ENCODE measurements around the gene HCN2.
"Not testable (repeated sequence)": the region's sequence is repeated elsewhere in the genome, so short reads cannot be mapped to it uniquely, and the experiment has no call there.

Gene HCN2

DNA sequence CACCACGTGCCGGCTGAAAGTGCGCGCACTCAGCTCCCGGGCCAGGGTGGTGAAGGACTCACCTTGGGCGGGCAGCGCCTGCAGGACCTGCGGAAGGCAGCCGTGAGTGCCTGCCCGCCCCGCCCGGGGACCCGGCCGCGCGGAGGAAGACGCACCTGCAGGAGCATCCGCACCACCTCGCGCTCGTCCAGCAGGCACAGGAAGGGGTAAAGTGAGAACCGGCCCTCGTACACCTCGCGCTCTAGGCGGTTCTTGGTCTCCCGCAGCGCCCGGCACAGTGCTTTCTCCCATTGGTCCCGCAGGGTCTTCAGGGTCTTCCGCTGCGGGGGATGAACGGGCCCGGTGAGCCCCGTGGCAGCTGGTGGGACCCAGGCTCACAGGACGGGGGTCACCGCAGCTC is 33.0 kb downstream of the HCN2 start:
- no peak for DNase-seq

DNA sequence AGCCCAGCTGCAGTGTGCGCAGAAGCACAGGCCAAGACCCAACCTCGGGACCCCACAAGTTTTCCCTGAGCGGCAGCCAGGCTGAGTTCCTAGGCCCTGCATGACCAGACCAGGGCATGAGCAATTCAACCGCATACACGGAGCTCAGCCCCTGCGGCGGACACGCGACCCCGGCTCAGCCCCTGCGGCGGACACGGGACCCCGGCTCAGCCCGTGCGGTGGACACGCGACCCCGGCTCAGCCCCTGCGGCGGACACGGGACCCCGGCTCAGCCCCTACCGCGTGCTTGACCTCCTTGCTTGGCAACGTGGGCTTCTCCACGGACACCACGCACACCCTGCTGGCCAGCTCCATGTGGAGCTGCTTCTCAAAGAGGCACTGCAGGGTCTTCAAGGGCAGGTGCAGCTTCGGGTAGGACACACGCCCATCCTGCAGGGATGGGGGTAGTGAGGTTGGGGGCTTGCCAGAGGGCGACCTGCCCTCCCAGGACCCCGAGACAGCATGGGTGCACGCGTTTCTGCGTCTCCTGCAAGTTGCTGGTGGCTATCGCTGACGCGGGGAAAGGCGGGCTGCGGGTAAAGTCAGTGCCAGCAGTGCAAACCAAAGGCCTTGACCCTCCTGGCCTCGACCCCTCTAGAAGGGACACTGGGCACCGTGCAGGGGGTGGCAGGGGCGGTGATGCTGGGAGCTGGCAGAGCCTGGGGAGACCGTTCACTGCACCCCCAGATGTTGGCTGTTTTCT is 33.7 kb downstream of the HCN2 start:
- DNase-seq: no peak

DNA sequence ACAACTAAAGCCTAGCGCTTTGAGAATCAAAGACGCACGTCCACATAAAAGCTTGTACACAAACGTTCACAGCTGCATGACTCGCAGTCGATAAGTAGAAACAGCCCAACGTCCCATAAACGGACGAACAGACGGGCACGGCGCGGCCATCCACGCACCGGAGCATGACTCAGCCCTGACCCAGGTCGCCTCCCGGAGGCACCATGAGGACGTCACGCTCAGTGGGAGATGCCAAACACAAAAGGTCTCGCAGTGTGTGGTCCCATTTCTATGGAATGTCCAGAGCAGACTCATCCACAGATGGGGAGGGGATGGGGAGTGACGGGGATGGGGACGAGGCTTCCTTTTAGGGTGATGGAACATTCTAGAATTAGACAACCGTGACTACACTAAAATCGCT is 34.3 kb downstream of the HCN2 start:
- no peak for DNase-seq

DNA sequence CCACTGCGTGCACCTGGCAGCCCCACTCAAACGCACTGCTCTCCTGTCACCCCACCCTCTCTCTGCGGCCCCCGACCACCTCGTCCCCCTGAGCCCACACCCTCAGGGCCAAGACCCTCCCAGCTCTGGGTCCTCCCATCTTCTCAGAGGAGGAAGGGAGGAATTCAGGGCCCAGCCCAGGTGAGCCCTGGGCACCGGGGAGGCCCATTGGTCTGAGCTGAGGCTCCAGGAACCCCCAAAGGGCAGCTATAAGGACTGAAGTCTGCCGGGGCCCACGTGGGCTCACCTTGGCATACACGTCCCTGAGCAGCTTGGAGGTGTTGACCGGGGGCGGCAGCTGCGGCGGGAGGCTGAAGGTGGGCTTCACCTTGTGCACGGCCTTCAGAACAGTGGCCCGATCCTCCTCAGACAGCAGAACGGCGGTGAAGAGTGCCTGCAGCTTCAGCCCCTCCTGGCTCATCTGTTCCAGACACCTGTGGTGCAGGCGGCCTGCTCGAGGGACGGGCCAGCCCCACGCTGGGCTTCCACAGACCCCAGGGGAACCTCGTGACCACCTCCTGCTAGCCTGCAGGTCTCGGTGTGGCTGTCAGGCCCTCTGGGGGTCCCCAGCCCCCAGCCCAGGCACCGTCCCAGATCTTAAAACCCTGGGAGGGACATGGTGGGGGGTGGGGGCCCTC is 34.9 kb downstream of the HCN2 start:
- DNase-seq: no peak

DNA sequence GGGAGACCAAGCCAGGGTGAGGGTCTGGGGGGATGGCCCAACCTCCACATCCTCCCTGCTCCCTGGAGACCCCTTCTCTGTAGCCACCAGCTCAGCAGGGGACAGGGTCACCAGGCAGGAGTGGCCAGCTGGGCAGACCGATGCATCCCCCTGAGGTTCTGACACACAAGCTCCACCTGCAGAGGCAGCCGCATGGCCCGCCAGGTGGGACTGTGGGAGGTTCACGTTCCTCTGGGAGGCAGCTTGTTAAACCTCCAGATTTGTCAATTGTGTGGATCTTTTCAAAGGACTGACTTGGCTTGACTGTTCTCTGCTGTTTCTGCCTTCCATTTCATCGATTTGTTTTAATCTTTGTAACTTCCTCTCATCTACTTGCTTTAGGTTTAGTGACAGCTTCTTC is 35.6 kb downstream of the HCN2 start:
- no peak for DNase-seq

DNA sequence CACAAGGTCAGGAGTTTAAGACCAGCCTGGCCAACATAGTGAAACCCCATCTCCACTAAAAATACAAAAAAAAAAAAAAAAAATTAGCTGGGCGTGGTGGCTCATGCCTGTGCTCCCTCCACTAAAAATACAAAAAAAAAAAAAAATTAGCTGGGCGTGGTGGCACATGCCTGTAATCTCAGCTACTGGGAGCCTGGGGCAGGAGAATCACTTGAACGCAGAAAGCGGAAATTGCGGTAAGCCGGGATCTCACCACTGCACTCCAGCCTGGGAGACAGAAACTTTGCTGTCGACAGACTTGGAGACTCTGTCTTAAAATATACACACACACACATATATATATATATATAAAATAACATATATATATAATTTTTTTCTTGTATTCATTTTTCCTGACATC is 36.9 kb downstream of the HCN2 start:
- DNase-seq: not testable (repeated sequence)

DNA sequence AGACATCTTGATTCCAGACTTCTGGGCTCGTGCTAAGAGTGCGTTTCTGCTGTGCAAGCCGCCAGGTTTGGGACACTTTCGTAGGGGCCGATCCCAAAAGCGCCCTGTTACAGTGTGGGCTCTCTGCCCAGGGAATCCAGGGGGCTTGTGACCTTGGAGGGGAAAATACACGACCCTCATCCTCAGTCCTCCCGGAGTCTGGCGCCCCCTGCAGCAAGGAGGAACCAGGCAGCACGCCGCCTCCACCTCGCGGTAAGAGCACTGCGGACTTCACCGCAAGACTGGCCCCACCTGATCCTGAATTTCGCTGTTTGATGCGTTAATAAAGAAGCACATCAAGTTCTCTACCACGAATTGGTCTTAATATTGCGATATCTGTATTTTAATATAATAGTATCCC is 38.5 kb downstream of the HCN2 start:
- DNase-seq: peak; percentile 33

DNA sequence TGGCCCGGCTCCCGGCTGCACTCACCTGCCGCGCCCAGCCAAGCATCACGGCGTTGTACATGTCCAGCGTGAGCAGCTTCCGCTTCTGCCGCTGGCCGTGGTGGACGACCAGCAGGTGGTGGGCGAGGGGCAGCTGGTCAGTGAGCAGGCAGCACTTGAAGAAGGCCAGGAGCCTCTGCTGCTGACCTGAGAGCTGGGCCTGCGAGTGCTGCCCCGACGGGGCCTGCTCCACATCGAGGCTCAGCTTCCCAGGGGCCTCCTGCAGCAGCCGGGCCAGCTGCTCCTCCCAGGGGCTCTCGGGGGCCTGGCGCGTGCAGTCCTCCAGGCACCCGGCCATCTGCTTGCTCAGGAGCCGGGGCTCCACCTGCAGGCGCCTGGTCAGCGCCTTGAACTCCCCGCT is 39.8 kb downstream of the HCN2 start:
- not testable (repeated sequence) for DNase-seq

DNA sequence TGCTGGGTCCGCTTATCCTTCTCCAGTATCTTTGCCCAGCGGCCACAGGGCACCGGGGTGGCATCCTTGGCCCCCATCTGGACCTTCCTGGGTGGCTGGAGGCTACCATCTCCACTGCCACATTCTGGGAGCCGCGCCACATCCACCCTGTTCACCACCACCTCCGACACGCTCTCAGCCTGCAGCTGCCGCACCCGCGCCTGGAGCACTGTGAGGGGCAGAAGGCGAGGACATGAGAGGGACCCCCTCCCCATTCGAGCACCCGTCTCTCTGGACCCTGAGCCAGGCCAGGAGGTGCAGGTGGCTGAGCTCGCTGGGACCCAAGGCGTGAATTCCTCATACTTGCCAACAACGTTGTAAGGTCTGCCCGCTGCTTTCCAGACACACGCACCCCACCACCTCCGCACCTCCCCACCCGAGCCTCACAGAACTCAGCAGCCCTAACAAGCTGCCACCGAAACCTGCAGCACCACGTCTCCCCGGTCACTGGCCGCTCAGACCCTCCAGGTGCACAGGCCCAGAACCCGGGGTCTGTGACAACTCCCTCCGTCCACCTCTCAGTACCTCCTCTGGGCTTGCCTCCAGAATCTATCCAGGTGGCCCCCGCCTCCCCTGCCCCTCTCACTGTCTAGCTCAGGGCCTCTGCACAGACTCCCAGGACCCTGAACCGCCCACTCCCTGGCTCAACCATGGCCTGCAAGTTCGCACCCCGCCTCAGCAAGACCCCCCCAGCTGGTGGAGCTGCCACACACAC is 40.5 kb downstream of the HCN2 start:
- no peak for DNase-seq

DNA sequence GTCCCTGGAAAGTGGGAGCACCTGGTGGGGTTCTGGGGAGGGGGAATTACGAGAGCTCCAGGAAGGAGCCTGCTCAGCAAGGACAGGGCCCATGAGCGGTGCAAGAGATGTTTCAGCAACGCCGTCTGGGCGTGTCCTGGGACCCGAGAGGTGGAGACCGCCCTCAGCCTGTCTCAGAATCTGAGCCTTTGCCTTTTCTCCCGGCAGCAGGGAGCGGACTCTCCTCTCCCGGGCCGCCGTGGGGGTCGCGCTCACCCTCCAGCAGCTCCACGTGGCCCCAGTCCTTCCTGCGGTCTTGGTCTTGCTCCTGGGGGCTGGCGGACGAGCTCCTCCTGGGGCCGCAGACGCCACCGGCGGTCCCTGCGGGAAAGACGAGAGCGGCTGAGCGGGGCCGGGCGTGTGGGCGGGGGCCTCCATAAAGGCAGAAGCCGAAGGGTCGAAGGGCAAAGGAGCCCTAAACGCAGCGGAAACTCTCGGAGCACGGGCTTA is 42.9 kb downstream of the HCN2 start:
- DNase-seq: no peak

DNA sequence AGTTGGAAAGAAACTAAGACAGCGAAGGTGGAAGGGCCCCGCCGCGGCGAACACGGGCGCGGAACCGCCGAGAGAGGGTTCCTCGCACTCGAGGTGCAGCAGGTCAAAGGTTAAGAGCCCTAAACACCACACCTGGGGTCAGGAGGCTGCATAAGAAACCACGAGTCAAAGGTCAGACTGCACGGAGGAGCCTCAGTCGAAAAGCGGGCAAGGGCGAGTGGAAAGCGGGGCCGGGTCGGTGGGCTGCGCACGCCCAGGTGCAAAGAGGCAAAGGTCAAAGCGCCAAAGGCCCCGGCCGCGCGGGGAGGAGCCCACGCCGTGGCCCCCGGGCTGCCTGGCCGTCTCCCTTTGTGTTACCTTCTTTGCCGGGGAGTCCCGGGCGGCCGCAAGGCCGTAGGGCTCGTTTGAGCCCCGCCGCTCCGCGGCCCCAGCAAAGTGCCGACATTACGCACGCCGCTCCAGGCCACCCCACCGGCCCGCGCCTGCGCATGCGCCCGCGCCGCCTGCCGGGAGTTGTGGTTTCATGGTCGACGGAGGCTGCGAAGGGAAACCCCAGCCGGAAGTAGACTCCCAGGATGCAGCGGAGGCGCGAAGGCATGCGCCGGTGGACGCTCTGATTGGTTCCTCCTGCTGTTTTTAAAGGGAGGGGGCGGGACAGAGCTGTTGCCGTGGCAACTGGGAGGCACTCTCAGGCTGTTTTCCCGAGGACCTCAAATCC is 43.5 kb downstream of the HCN2 start, which contains the start of gene POLRMT:
Gene POLRMT, minus strand, starts transcription at position 470 of the 718 bp plus-strand sequence. Its CDS starts 25 bp downstream, at position 445.
- DNase-seq: peak; percentile 98

DNA sequence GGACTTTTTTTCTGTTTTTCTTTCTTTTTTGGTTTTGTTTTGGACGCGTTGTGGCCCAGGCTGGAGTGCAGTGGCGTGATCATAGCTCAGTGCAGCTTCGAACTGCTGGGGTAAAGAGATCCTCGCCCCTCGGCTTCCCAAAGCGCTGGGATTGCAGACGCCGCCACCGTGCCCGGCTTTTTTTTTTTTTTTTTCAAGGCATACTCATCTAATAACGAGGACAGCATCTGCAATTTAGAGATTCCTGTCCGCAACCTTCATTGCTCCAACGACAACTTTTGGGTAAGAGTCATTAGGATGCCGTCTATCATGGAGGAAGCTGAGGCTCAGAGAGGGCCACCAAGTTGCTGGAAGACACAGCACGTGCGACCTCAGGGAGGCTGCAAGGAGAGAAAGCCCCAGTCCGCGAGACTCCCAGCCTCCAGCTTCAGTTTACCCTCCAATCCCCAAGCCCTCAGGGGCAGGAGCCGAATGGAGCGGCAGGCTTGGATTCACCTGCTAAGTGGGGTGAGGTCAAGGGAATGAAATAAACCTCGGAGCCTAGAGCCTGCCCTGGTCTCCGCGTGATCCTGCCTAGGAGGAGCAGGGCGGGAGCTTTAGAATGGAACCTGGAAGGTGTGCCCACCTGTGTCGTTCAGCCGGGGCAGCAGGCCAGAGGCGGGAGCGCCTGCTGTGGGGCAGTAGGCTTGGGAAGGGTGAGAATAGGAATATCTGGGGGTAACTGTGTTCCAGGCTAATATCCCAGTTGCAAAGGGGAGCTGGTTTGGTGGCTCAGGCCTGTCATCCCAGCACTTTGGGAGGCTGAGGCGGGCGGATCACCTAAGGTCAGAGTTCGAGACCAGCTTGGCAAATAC is 44.3 kb downstream of the HCN2 start:
- no peak for DNase-seq

DNA sequence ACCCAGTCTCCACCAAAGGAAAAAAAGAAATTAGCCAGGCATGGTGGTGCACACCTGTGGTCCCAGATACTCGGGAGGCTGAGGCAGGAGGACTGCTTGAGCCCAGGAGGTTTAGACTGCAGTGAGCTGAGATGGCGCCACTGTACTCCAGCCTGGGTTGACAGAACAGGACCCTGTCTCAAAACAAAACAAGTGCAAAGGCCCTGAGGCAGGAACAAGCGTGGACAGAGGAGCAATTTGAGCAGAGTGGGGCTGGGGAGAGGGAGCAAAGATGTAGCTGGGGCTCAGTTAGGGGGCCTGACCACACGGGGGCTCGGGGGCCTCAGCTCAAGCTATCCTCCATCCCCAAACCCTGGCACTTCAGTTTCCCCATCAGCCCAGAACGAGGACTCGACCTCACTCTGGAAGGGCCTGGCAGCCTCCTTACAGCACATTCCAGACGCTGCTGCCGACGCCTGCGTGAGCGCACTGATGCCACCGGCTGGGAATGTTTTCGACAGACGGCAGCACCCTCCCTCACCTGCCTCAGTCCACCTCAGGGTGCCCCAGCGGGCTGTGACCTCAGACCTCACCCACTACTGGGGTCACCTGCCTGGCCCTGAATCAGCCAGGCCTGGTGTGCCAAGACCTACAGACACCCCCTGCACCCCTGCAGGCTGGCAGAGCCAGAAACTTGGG is 45.4 kb downstream of the HCN2 start:
- no peak for DNase-seq

DNA sequence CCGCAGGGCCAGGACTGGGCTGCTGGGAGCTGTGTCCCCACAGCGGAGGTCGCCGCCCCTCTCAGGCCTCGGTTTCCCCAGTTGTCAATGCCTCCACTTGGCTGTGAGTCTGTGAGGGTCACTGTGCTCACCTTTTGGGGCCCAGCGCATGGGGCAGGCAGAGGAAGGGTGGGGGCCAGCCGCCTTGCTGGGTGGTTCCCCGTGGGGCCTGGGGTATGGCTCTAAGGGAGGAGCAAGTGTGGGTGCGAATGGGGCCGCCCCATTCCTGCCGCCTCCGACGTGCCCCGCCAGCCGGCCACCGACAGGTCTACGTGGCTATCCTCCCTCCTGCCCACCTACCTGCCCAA is 49.2 kb downstream of the HCN2 start:
- DNase-seq: peak; percentile 19

DNA sequence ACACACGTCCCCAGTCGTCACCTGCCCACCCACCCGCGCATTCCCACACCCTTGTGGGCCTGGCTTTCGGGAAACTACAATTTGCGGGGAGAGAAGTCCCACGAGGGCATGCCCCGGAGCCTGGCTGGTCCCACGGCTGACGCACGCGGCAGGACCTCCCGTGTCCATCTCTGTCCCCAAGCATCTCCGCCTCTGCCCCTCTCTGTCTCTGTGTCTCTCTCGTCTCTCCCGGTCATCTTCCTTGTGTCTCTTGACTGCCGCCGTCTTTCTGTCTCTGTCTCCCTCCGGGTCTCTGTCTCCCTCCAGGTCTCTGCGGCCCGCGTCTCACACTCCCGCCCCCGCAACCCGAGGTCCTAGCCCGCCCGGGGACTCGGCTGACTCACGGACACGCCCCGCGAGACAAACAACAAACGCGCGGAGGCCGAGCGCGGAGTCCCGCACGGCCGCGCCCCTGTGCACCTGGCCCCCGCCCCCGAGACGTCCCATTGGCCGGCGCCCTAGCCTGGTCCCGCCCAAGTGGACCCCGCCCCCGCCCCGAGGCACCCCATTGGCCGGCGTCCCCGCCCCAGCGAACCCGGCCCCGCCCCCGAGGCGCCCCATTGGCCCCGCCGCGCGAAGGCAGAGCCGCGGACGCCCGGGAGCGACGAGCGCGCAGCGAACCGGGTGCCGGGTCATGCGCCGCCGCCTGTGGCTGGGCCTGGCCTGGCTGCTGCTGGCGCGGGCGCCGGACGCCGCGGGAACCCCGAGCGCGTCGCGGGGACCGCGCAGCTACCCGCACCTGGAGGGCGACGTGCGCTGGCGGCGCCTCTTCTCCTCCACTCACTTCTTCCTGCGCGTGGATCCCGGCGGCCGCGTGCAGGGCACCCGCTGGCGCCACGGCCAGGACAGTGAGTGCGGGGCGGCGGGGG is 49.8 kb downstream of the HCN2 start, which contains the start of gene FGF22:
Gene FGF22, plus strand, starts transcription at position 627 of the 908 bp plus-strand sequence. Its CDS starts 47 bp downstream, at position 674.
- peak; percentile 96 for DNase-seq

DNA sequence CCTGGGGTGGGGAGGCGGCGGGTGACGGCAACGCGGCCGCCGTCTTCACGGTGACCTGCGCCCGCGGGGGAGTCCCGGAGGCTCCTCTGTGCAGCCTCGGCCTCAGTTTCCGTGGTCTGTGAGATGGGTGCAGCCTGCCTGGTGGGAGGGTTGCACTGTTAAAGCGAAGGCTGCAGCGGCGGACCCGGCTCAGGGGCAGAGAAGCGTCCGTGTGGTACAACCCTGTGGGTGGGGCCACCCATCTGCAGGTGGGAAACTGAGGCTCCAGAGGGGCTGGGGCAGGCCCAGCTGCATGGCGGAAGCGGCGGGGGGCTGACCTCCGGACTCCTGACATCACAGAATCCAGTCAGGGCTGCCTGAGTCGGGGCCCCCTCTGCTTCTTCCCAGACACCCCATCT is 50.5 kb downstream of the HCN2 start:
- no peak for DNase-seq

DNA sequence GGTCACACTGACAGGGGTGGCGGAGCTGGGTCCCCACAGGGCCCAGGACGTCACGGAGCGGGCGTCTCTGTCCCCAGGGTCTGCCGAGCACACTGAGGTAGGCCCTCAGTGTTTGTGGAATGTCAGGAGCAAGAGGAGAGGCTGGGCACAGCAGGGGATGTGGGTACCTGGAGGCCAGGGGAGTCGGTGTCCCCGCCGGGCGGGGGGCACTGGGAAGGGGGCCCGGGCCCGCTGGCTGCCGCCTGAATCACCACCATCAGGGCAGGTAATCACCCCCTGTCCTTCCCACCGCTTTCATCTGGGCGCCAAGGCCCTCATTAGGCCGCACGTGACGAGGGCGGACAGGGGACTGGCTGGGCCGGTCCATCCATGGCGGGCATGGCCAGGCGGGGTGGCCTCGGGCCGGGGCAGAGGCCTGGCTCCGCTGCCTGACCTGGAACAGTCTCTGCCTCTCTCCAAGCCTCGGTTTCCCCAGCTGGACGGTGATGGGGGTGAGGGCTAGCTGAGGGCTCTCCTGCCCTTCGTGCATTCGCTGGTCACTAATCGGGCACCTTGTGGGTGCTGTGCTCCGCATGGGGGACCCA is 51.0 kb downstream of the HCN2 start:
- no peak for DNase-seq

DNA sequence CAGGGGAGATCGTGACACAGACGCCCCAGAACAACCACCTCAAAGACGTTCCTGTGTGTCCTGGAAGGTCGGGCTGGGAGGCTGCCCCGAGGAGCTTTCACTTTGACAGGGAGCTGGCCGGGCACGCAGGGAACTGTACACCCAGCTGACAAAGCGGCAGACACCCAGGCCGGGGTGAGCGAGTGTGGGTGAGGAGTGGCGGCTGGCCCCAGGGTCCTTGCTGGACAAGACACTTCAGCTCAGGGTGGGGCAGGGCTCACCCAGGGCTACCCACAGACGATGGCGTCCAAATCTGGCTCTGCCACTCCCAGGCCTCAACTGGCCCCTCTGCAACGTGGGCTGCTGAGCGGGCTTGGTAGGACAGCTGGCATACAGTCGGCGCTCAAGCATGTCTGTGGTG is 52.0 kb downstream of the HCN2 start:
- DNase-seq: no peak

DNA sequence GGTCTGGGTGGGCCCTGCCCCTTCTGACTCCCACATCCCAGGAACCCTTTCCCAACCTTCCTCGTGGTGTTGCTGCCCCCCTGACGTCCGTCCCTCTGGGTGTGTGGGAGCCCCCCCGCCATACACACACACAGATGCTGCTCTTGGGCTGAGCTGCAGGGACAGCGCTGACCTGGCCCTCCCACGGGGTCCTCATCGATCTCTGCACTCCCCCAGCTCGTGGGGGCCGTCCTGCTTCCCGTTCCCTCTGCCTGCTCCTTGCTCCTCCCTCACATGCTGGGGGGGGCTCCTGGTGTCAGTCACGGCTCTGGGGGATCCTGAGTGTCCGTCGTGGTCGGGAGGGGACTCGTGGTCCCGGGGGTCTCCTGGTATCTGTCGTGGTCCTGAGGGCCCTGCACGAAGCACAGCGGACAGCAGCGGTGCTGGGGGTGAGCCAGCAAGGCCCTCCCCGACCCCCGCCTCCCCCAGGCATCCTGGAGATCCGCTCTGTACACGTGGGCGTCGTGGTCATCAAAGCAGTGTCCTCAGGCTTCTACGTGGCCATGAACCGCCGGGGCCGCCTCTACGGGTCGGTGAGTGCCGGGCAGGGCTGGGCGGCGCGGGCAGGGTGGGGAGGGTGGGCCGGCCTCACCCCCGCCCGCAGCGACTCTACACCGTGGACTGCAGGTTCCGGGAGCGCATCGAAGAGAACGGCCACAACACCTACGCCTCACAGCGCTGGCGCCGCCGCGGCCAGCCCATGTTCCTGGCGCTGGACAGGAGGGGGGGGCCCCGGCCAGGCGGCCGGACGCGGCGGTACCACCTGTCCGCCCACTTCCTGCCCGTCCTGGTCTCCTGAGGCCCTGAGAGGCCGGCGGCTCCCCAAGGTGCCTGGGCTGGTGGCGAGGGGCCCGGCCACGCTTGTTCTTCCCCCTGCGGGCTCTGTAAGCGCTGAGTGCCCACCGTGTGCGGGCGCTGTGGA is 53.4 kb downstream of the HCN2 start:
- no peak for DNase-seq
